Gastrocnemius medialis (tissue), 4 donors: ENCODE data around the gene GDF10.

Source experiments
- POLR2A ChIP-seq, 2 donors: fragments of 450-650 bp; IDR thresholded peaks; one replicate each; pipeline ENCODE4 v1.6.1; 2017; ENCODE audit warnings: antibody characterized with exemption in 2 of 2, mild to moderate bottlenecking in 2 of 2, moderate library complexity in 2 of 2
- TF ChIP-seq, protein P1 (sequence below), 5 experiments: fragments of 450-650 bp in 3 of 5; fragments of 200-600 bp in 2 of 5; sonication (generic) in 2 of 5; IDR thresholded peaks in 4 of 5; conservative IDR thresholded peaks in 1 of 5; 1 replicate in 4 of 5; 2 replicates in 1 of 5; pipeline ENCODE4 v1.5.1; 2016 to 2019; ENCODE audit warnings: antibody characterized with exemption in 5 of 5, mild to moderate bottlenecking in 3 of 5, moderate library complexity in 3 of 5

DNA sequence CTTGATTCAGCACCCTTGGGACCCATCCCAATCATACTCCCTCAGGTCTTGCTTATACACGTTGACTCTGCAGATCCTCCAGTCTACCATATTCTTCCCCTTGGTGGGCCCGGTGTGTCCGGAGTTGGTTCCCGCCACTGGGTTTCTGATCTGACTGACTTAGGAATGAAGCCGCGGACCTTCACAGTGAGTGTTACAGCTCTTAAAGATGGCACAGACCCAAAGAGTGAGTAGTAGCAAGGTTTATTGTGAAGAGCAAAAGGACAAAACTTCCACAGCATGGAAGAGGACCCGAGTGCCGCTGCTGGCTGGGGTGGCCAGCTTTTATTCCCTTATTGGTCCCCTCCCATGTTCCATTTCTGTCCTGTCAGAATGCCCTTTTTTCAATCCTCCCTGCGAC lies 5.9 kb upstream of the GDF10 start:
- TF ChIP-seq, protein P1, sequence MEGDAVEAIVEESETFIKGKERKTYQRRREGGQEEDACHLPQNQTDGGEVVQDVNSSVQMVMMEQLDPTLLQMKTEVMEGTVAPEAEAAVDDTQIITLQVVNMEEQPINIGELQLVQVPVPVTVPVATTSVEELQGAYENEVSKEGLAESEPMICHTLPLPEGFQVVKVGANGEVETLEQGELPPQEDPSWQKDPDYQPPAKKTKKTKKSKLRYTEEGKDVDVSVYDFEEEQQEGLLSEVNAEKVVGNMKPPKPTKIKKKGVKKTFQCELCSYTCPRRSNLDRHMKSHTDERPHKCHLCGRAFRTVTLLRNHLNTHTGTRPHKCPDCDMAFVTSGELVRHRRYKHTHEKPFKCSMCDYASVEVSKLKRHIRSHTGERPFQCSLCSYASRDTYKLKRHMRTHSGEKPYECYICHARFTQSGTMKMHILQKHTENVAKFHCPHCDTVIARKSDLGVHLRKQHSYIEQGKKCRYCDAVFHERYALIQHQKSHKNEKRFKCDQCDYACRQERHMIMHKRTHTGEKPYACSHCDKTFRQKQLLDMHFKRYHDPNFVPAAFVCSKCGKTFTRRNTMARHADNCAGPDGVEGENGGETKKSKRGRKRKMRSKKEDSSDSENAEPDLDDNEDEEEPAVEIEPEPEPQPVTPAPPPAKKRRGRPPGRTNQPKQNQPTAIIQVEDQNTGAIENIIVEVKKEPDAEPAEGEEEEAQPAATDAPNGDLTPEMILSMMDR (IDR thresholded peaks at IDR 0.05 in 4 of 5, conservative IDR thresholded peaks at IDR 0.05 in 1 of 5): no peak
- TF ChIP-seq POLR2A (IDR thresholded peaks at IDR 0.05): no peak
